ENCODE measurements around the gene C4BPA. TPM values are rescaled to one million over a fixed set of nuclear protein-coding genes. Genes with fewer than 3 reads are reported as not detected.
A peak's percentile ranks its signal among the peaks of the same experiment; 100 is the strongest.

The C4BPA gene
- polyA plus RNA-seq, 5 donors = 0.24 to 6.1 (median 0.42) TPM

GRCh38 chr1:207076181-207076955 lies 27.7 kb upstream of the C4BPA start:
- DNase-seq = no peak

DNA sequence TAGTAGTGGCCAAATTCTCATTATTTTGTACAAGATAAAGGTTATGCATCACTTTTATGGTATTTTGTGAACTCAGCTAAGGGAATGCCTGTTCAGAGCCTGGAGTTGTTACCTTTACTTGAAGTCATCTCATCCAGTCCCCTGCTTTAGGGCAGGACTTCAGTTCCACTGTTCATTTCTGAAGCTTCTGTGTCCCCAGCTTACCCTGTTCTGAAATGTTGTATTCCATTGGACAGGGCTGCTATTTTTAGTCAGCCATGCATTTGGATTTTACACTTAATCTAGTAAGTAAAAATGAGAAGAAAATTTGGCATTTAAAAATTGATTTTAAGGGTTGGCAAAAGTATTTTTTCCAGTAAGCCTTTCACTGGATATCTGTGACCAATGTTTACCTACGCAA lies 27.0 kb upstream of the C4BPA start:
- DNase-seq = no peak

GRCh38 chr1:207077470-207078377 lies 26.3 kb upstream of the C4BPA start:
- DNase-seq = peak; percentile 73 to 84

DNA sequence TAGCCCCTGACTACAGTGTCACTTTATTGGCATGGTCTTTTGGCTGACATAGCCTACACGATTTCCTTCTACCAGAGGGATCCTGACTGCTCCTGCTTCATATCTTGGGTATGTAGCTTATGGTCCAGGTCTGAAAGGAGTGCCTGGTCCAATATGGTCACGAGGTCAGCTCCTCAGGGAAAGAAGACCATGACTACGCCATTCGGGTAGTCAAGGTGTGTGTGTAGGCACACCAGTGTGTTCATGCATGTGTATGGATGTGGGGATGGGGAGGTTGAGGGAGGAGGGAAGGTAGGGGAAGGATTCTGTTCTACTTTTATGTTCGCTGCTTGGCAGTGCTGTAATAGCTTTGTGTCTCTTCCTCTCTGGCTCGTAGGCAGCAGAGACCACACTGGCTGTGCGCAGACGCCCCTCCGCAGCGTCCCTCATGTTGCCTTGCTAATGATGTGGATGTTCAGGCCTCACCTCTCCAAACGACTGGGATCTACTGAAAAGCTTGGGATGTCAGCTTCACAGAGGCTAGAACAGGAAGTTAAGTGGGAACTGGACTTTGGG lies 25.4 kb upstream of the C4BPA start:
- DNase-seq = no peak

DNA sequence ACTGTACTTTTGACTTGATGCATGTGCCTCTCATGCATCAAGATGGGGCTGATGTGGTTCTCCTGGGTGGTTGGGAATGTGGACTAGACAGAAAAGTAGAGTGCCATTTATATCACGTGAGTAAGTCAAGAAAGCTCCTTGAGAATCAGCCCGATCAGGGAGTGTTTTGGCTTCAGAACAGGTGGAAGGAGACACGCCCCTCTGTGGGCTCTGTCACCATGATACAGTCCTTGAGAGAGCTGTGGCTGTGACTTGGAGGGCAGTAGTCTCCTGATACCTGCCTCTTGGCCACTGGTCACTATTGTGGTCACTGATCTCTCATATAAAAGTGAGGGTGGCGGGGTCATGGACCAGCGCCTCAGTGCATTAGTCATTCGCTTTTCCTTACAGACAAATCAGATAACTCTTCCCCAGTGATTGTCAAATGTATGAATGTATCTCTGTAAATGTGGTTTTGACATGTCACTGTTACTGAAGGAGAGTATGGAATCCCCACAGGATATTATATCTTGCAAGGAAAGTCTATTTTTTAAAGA lies 24.3 kb upstream of the C4BPA start:
- no peak for DNase-seq

DNA sequence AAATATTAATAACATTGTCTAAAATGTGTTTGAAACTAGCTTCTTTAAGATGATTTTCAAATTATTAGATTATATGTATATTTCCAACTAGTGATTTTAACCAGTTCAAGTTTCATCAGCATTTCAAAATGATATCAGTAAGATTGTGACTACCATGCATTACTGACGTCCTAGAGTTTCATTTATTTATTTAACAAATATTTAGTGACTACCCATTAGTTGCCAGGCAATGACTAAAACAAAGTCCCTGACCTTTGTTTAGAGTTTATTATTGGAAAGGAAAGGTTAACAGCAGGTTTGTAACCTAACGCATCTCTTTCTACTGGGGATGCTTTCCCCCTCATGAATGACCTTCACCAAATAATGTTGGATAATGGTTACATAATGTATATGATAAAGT lies 22.9 kb upstream of the C4BPA start:
- DNase-seq = no peak

DNA sequence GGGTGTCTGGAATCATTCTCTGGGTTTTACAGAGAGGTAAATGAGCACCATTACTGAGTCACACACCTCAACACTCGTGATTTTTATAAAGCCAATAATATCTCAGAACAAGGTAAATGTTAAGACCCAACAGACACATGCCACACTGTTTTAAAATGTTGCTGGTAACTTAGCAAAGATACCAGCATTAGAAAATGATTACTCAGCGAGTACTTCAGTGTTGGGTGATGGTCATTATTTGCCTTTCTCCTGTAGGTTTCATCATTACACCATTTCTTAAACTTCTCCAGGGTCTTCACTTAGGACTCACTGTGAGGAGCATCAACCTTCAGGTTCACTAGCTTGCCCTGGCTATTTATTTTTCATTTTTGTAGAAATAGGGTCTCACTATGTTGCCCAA lies 22.2 kb upstream of the C4BPA start:
- no peak for DNase-seq

DNA sequence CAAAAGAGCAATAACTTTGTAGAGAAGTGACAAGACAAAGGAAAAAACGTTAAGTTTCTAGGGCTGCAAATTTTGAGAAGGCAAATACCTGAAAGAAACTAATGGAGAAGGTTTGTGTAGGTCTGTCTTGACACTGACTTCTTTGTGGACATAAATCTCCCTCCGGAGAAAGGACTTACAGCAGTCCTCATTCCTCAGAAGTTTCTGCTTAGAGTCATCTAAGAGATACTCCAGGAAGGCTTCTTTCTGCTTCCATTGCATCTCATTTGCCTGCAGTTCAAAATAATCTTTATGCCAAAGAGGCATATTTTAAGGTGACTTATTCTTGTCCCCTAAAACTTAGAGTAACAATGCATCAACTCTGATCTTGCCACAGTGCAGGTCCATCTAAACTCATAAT lies 19.8 kb upstream of the C4BPA start:
- no peak for DNase-seq

- peak; percentile 27 to 38 for DNase-seq
These were observed 19.3 kb upstream of the C4BPA start for GRCh38 chr1:207084701-207085180.

DNA sequence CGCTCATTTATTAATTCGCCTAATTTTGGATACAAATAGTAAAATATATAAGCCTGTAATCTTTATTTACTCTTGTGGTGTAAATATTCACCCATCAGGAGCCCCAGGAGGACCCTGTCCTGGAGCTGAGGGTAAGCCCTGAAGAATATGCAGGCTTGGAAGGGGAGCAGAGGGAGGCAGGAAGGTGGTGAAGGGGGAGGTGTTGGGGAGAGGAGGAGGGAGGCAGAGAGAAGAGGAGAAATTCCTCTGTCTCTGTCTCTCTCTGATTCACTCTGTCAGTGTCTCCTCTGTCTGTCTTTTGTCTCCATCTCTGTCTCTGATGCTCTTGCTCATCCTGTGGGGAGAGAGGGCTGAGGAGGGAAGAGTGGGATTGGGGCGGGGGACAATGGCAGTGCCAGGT lies 18.1 kb upstream of the C4BPA start:
- no peak for DNase-seq

GRCh38 chr1:207088161-207088560 lies 15.9 kb upstream of the C4BPA start:
- DNase-seq = no peak

GRCh38 chr1:207088701-207089626 lies 15.1 kb upstream of the C4BPA start, which contains the start of gene C4BPB:
Gene C4BPB (plus strand): TSS chr1:207088860. CDS start chr1:207089532, 672 bp downstream.
- DNase-seq = no peak

DNA sequence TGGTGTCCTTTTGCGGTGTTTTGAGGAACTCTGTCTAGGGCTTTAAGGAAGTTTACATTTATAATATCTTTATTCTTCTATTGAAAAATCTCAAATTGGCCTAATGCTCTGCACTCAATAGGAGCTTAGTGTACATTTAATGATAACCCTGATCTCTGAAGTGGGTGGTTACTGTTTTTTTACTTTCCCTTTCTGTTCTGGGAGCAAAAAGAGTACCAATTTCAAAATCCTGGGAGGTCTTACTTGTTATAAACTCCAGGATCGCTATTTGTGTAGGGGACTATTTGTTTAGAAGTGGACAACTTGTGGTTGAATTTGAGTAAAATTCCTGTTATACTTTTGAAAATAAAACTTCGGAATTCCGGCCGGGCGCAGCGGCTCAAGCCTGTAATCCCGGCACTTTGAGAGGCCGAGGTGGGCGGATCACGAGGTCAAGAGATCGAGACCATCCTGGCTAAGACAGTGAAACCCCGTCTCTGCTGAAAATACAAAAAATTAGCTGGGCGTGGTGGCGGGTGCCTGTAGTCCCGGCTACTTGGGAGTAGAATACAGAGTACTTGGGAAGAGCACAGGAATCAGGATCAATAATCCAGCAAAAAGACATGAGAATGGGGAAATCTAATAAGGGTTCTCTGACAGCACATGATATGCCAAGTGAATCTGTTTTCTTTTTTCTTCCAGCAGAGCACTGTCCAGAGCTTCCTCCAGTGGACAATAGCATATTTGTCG lies 14.2 kb upstream of the C4BPA start:
- no peak for DNase-seq

- no peak for DNase-seq
These were observed 12.7 kb upstream of the C4BPA start for GRCh38 chr1:207091200-207091908.

DNA sequence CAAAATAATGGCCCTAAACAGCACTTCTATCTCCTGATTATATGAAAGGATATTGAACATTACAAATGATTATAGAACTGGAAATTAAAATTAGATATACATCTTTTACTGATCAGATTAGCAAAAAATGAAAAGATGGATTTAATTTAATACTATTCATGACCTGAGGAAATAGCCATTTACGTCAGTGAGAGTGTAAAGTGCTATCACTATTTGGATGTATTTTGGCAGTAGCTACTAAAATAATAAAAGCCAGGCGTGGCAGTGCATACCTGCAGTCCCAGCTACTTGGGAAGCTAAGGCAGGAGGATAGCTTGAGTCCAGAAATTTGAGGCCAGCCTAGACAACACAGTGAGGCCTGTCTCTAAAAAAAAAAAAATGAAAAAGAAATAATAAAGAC lies 10.1 kb upstream of the C4BPA start:
- DNase-seq = no peak

DNA sequence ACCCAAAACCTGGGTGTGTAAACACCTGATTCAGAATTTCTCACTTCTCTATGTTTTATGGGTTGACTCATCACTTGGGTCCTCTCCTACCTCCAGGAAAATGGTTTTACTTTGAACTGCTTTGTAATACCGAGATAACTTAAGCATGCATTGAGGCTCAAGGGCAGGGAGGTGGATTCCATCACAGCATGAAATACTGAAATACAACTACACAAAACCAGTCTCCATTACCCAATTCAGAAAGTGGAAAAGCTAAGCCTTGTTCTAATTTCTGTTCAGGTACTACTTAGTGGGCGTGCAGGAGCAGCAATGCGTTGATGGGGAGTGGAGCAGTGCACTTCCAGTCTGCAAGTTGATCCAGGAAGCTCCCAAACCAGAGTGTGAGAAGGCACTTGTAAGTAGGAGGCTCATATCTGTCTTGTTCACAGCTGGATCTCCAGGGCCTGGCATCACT lies 6.1 kb upstream of the C4BPA start:
- DNase-seq = no peak

DNA sequence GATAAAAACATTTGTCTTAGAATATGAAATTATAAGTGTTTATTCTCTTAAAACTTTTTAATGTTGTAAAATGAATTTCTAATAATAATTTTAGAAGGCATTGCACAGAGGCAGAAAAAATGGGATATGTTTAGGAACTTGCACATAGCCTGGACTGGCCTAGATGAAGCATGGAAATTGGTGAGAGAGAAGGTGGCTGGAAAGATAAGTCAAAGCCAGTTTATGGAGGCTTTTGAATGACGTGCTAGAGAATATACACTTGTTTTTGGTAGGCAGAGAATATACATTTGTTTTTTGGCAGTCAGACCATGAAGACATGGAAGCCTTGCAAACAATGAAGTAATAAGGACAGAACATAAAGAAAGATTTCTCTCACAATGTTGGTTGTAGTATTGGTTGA lies 2.3 kb upstream of the C4BPA start:
- DNase-seq = no peak

GRCh38 chr1:207102146-207102545 lies 1.9 kb upstream of the C4BPA start:
- no peak for DNase-seq

DNA sequence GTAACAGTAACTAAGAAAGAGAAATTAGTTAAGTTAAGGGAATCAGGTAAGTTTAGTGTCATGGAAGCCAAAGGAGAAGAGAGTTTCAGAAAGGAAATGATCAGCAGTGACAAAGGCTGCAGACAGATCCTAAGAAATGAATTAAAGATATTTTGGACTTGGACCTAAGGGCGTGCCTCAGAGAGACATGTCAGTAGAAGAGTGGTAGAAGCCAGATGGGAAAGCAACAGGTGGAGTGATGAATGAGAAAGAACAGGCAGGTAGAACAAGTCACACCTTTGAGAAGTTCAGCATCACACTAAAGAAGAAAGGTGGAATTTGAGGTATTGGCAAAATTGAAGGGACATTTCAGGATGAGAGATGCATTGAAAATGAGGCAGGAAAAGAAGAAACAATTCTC lies 1.4 kb upstream of the C4BPA start:
- no peak for DNase-seq

GRCh38 chr1:207109004-207109403 lies 5.0 kb downstream of the C4BPA start:
- no peak for DNase-seq
